COLO829 (cell line): ENCODE data around the gene HK2.

Source experiments
- DNase-seq: peaks from one replicate; pipeline ENCODE4 v3.0.0; 2012; ENCODE audit warnings: low spot score

The HK2 gene

GRCh38 chr2:74937221-74937880 lies 103.4 kb downstream of the HK2 start:
- no peak for DNase-seq

DNA sequence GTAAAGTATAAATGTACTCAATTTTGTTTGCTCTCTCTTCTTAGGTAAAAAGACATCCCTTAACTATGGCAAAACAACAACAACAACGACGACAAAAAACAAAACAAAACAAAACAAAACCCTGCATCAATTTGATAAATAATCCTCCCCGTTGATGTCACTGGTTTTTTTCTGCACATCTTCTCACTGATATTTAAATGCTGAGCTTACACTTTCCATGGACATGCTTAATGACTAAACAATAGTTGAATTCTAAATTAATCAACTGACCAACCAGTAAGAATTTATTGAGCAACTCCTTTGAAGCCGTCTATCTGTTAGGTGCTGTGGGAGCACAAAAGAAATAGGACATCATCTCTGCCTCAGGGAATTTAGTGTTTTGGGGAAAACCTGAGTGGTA lies 104.3 kb downstream of the HK2 start:
- DNase-seq, result no peak

DNA sequence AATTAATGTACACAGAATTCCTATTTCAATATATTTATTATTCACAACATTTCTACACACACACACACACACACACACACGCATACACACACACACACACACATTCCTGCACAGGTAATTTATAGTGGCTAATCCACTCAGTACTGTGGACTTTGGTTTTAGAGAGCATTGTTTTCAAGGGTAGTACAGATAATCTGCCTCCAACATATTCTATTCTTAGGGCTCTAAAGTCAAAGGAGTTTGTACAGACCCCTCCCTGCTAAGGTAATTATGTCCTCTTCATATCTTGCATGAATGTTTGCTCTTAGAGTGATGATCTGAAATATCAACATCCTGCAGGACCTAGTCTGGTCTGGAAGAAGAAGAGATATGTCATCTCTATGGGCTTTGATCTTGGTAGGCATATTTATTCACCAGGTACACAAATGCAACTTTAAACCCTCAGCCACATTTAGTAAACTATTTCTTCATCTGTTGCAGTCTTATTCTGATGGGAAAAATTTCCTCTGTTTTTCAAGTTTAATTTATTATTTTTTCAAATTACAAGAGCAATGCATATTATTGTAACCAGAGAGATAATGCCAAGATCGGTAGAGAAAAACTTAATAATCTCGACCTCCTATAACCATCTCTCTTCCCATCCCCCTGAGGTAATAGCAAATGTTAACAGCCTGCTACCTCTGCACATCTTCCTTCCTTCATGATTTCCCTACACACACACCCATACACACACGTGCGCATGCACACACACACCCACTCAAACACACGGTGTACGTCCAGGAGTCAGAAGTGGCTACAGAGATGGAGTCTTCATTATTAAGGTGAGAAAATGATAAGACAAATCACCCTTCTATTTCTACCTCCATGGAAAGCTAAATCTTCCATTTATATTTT lies 106.2 kb downstream of the HK2 start:
- DNase-seq, result no peak

DNA sequence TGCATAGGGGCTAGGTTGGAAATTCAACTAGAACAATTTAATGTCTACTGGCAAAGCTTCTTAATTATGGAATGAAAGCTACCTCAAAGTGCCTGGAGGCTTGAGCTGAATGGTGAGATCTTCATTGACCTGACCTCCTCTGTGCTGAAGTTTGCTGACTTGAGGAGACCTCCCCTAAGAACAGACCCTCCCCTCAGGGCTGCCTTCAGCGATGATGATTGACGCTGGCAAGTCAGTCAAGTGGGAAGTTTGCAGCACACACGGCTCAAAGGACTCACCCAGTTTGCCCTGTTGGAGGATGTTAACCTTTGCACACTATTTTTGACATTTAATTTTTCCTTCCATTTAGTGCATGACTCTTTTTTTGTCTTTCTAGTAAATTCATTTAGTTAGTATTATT lies 107.4 kb downstream of the HK2 start:
- DNase-seq, result no peak

DNA sequence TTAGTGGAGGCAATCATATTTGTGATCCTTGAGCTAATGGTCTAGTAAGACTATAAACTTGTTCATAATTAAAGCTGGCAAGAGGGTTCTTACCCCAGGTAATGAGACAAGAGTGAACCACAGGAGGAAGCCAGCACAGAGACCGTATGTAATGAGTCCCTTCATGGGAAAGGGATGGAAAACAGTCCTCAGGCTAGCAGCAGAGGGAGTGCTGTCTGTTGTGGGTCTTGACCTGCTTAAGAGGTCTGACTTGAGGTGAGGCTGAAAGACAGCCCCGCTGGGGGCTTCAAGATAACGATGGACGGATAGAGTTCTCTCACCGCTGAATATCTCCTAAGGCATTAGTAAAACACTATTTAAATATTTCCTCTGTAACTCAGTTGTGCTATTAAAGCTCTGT lies 108.3 kb downstream of the HK2 start:
- no peak for DNase-seq
